CD4-positive, alpha-beta T cell treated with Interleukin-6 for 4 hours (primary cell): ENCODE results near the gene PARP4.
"Not testable (repeated sequence)": the region's sequence is repeated elsewhere in the genome, so short reads cannot be mapped to it uniquely, and the experiment has no call there.

Experiments used
- DNase-seq: peaks from one replicate; pipeline ENCODE4 v3.0.0-alpha.2; 2020; ENCODE audit warnings: mixed read lengths

The PARP4 gene

GRCh38 chr13:24505756-24506155, 6.8 kb downstream of the PARP4 start:
- no peak for DNase-seq

DNA sequence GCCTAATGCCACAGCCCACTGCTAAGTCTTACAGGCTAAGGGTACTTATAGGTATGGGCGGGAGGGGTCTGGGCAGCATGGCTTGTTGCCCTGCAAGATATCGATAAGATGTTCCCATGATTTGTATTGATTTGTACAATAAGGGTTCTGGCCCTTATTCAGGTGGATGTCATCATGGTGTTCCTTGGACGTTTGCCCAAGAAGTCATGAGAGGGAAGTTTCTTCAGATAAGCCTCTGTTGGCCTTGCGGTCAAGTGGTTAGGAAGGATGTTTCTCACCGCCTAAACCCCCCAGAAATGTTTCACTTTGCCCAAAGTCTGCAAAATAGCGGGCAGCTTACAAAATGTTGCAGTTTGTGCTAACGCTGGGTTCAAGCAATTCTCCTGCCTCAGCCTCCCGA, 7.3 kb downstream of the PARP4 start:
- no peak for DNase-seq

DNA sequence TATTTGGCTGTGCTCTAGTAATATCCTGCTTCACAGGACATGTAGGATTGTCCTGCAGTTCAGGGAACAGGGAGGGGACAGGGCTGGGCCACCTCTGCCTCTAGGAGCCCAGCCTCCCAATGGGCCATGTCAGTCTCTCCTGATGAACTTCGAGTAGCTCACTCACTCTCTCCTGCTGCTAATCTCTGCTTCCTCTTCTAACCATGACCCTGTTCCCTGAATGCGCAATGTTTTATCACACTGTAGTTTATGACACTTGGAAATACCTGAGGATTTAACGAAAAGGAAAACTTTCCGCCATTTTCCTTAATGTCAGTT, 9.2 kb downstream of the PARP4 start:
- DNase-seq = no peak

- DNase-seq = no peak
These were observed 9.8 kb downstream of the PARP4 start for GRCh38 chr13:24502533-24503378.

- no peak for DNase-seq
These were observed 11.6 kb downstream of the PARP4 start for GRCh38 chr13:24500977-24501376.

DNA sequence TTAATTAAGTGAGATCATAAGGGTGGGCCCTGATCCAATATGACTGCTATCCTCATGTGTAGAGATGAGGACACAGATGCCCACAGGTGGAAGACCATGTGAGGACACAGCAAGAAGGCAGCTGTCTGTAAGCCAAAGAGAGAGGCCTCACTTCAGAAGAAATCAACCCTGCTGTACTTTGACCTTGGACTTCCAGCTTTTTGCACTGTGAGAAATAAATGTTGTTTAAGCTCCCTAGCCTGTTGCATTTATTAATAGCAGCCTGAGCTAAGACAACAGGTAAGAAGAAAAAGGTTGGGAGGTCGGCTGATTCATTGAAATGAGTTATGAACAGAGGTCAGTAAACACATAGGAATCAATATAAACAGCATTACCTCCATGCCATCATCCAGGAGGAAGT, 14.8 kb downstream of the PARP4 start:
- DNase-seq = no peak

DNA sequence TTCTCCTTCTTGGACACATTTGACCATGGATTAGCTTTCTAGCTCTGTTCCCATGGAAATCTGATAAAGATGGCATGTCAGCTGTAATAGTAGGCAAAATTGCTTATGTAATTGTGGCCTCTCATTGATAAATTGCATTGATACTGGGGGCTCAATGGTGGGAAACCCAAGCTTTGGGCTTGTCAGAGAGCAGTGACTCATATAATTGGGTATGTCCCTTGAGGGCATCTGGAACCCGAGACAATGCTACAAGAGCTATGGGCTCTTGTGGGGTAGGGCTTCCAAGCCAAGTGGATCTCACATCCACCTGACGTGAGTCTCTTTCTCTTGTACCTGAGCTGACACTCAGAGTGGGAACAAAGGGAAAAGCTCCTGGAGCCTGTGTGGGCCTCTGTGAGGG, 16.3 kb downstream of the PARP4 start:
- not testable (repeated sequence) for DNase-seq

- DNase-seq = no peak
These were observed 17.3 kb downstream of the PARP4 start for GRCh38 chr13:24495151-24495729.

DNA sequence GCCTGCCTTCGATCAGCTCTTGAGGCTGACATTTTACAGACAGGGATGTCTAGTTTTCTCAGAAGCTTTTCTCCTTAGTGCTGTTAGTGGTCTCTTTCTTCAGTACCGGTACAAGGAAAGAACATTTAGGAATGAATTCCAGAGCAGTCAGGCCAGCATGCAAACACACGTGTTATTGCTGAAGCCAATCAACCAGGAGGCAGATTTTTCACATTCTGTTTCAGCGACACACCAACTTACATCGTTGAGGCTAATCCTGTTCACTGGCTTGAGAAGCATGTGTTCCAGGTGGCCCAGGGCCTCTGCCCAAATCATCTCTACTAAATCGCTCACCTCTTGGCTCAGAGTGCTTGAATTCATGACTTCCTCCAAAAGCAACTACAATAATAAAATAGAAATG, 19.2 kb downstream of the PARP4 start:
- no peak for DNase-seq

DNA sequence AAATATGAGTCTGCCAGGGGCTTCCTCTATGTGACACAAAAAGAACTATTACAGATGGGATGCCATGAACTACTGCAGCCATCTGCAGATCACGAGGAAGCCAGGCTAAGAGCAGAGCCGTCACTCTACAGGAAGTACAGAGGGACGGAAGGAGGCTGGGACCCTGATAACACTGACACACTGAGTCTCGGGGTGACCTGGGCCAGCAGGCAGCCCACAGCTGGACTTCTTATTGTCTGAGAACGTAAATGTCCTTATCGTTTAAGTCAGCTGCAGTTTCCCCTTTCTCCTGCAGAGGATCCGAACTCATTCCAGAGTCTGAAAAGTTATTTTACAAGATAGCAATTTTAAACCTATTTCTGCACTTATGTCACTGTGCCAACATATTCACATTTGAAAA, 20.7 kb downstream of the PARP4 start:
- DNase-seq = no peak

GRCh38 chr13:24489721-24490120, 22.9 kb downstream of the PARP4 start:
- DNase-seq = no peak

GRCh38 chr13:24488092-24488491, 24.5 kb downstream of the PARP4 start:
- not testable (repeated sequence) for DNase-seq

DNA sequence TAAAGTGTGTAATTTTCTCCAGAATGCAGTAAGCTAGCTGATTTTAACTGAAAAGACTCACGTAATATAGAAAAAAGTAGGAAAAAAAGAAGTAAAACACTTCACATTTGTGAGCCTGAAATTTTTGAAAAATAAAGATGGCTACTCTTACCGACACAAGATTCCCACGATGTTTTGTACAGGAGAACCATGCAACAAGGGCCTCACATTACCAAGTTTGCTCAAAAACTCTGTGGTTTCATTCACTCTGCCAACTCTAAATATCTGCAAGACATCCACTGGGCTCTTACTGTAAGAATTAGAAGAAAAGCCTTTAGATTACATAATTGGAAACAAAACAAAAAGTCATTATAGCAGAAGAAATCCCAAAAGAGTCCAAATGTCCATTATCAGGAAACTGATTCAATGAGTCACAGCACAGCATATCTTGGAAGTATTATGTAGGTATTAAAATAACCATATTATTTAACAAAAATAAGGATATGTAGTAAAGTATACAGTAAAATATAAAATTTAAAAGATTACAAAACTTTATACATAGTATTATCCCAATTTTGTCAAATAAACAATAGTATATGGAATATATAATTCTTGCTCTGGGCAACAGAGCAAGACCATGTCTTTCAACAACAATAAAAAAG, 26.4 kb downstream of the PARP4 start:
- DNase-seq = not testable (repeated sequence)

- DNase-seq = no peak
These were observed 38.9 kb downstream of the PARP4 start for GRCh38 chr13:24473686-24474085.

DNA sequence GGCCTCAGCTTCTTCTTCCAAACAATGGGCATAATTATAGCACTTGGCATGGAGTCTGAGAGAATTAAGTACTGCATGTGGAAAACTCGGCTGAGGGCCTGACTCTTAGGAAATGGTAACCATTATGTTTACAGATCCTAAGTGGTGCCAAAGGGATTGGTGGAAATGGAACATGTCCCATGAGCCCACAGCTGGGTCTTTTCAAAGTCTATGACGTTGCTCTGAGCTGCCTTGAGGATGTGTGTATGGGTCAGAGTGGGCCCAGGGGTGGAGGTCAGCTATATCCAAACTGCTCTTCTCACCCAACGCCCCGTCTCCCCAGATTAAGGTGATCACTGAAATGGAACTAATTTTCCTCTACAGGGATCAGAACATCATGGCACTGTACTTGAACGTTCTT, 40.4 kb downstream of the PARP4 start:
- not testable (repeated sequence) for DNase-seq

- DNase-seq = no peak
These were observed 49.5 kb downstream of the PARP4 start for GRCh38 chr13:24463078-24463477.

GRCh38 chr13:24460256-24460655, 52.3 kb downstream of the PARP4 start:
- DNase-seq = no peak

DNA sequence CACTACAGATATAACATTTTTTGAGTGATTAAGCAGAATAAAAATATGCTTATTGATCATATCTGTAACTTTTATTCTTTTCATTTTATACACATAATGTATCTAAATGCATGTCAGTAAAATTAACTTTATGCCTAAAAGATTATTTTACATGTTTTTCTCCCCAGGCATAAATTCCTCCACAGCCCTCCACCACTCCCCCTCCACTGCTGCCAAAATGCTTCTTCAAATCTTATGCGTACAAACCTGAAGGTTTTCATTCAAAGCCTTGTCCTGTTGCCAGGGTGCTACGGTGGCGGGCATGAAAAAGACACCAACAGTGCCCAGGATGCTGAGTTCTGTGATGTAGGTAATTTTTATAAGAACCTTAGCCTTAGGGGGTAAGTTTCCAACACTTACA, 52.9 kb downstream of the PARP4 start:
- DNase-seq = no peak

DNA sequence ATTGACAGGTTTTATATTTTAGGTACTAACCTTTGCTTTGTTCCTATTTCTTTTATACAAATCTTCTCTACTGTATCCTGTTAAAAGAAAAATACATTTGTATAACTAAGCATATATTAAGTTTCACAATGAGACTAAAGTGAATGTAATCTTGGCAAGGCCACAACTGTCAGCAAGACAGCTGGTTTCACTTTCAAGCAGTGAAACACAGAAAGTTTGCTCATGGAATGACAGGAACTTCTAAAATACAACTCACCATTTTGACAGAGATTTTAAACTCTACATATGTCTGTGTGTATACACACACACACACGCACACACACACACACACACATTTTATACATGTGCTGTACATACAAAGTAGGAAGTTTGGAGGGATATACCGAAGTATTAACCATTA, 53.3 kb downstream of the PARP4 start:
- no peak for DNase-seq

DNA sequence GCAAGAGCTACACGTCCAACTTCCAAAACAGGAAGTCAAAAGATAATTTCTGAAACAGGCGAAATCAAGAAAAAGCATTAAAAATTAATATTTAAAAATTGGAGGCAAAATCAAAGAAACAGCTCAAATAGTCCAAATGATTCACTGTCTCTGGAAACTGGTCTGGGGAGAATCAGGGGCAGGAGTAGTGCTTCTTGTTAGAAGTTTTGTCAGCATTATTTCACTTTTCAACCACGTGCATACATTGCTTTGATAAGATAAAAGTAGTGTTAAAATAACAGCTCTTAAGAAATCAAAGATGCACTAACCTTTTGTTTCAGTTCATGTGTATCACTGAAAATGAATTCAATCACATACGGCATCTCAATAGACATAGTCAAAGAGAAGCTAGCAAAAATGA, 53.8 kb downstream of the PARP4 start:
- DNase-seq = no peak

DNA sequence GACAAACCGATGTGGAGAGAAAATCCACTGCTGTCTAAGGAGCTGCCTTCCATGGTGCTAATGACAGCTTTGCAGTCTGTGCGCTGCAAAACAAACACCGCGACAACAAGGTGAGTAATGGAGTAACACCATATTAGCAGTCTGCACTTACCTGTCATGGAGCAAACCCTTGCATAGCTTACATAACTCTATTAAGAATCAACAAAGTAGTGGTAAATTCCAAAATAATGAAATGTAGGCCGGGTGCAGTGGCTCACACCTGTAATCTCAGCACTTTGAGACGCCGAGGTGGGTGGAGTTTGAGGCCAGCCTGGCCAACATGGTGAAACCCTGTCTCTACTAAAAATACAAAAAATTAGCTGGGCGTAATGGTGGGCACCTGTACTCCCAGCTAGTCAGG, 56.2 kb downstream of the PARP4 start:
- DNase-seq = no peak

- no peak for DNase-seq
These were observed 58.5 kb downstream of the PARP4 start for GRCh38 chr13:24454056-24454455.

DNA sequence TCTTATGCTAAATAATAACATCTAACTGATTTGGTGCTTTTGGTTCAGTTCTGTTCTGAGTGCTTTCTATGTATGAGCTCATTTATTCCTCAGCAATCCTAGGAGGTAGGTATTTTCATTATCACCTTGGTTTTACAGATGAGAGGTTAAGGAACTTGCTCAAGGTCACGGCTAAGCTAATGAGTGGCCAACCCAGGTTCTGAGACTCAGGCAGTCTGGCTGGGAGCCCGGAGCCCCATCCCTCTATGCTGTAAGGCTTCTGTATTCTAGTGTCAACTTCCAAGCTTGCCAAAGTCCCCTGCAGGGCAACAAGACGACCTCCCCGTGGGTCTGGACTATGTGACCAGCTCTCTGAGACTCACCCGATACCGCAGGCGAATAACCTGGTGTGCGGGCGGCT, 60.5 kb downstream of the PARP4 start:
- no peak for DNase-seq

DNA sequence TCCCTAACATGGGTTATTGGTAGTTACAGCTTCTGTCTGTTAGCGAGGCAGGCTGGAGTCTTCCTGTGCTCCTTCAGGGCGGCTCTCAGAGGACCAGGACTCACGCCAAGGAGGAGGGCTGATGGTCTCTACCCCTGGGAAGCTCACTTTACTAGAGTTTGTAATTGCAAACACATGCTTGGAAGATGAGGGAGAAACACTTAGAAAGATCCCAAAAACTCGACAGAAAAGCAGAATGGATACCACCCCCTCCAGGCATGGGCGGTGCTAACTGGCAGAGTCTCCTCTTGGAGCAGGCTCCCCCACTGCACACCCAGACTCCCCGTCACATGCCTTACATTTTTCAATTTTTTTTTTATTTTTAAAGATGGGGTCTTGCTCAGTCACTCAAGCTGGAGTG, 62.0 kb downstream of the PARP4 start:
- no peak for DNase-seq
